GM21619 (cell line): ENCODE measurements around the gene HAND1.

Experiments
- ATAC-seq: cut with Tn5 transposase; IDR thresholded peaks from one replicate; pipeline ENCODE4 v1.9.1; 2021; ENCODE audit not compliant: unreplicated experiment

HAND1 gene

GRCh38 chr5:154479944-154480750 lies 2.1 kb upstream of the HAND1 start:
- no peak for ATAC-seq

- no peak for ATAC-seq
Observed at GRCh38 chr5:154479160-154479943, 1.3 kb upstream of the HAND1 start.

- ATAC-seq: no peak
Observed at GRCh38 chr5:154478752-154479159, 729 bp upstream of the HAND1 start.

- ATAC-seq: no peak
Observed at GRCh38 chr5:154477382-154478223, 424 bp downstream of the HAND1 start.

- no peak for ATAC-seq
Observed at GRCh38 chr5:154476354-154477205, 1.4 kb downstream of the HAND1 start.

GRCh38 chr5:154475591-154476353 lies 2.3 kb downstream of the HAND1 start:
- ATAC-seq: no peak

GRCh38 chr5:154474396-154475334 lies 3.4 kb downstream of the HAND1 start:
- ATAC-seq: no peak

- no peak for ATAC-seq
Observed at GRCh38 chr5:154473581-154474283, 4.3 kb downstream of the HAND1 start.

GRCh38 chr5:154472871-154473580 lies 5.0 kb downstream of the HAND1 start:
- no peak for ATAC-seq

GRCh38 chr5:154470947-154471870 lies 6.8 kb downstream of the HAND1 start:
- no peak for ATAC-seq

- ATAC-seq: no peak
Observed at GRCh38 chr5:154470137-154470536, 7.9 kb downstream of the HAND1 start.

GRCh38 chr5:154467655-154468354 lies 10.2 kb downstream of the HAND1 start:
- peak; percentile 92 for ATAC-seq

GRCh38 chr5:154466671-154467070 lies 11.4 kb downstream of the HAND1 start:
- ATAC-seq: no peak

GRCh38 chr5:154466147-154466546 lies 11.9 kb downstream of the HAND1 start:
- ATAC-seq: no peak

GRCh38 chr5:154465169-154465568 lies 12.9 kb downstream of the HAND1 start:
- ATAC-seq: no peak

- no peak for ATAC-seq
Observed at GRCh38 chr5:154464438-154464837, 13.6 kb downstream of the HAND1 start.
